ENCODE measurements around the gene ACOXL.

The ACOXL gene

GRCh38 chr2:111011218-111011617 is 278.8 kb downstream of the ACOXL start:
- no peak for DNase-seq (ENCODE audit: low spot score)

- DNase-seq (ENCODE audit: low spot score), result no peak
Observed at GRCh38 chr2:111015283-111015995, 283.1 kb downstream of the ACOXL start.

GRCh38 chr2:111017034-111017622 is 284.8 kb downstream of the ACOXL start:
- DNase-seq (ENCODE audit: low spot score), result no peak

GRCh38 chr2:111017909-111018308 is 285.5 kb downstream of the ACOXL start:
- no peak for DNase-seq (ENCODE audit: low spot score)

- DNase-seq (ENCODE audit: low spot score), result no peak
Observed at GRCh38 chr2:111019381-111019780, 287.0 kb downstream of the ACOXL start.

- no peak for DNase-seq (ENCODE audit: low spot score)
Observed at GRCh38 chr2:111022633-111023032, 290.3 kb downstream of the ACOXL start.

- no peak for DNase-seq (ENCODE audit: low spot score)
Observed at GRCh38 chr2:111024496-111024895, 292.1 kb downstream of the ACOXL start.

GRCh38 chr2:111025288-111025687 is 292.9 kb downstream of the ACOXL start:
- DNase-seq (ENCODE audit: low spot score), result no peak

- peak; percentile 9 for DNase-seq (ENCODE audit: low spot score)
Observed at GRCh38 chr2:111028720-111029119, 296.3 kb downstream of the ACOXL start.

GRCh38 chr2:111029181-111029927 is 297.0 kb downstream of the ACOXL start:
- DNase-seq (ENCODE audit: low spot score), result no peak

GRCh38 chr2:111030260-111030891 is 298.0 kb downstream of the ACOXL start:
- DNase-seq (ENCODE audit: low spot score), result no peak

- no peak for DNase-seq (ENCODE audit: low spot score)
Observed at GRCh38 chr2:111030945-111031344, 298.6 kb downstream of the ACOXL start.

GRCh38 chr2:111031546-111032478 is 299.4 kb downstream of the ACOXL start:
- no peak for DNase-seq (ENCODE audit: low spot score)

GRCh38 chr2:111032721-111033429 is 300.5 kb downstream of the ACOXL start:
- DNase-seq (ENCODE audit: low spot score), result peak; percentile 22

- DNase-seq (ENCODE audit: low spot score), result no peak
Observed at GRCh38 chr2:111034146-111034545, 301.8 kb downstream of the ACOXL start.

GRCh38 chr2:111034606-111035005 is 302.2 kb downstream of the ACOXL start:
- DNase-seq (ENCODE audit: low spot score), result no peak

GRCh38 chr2:111035830-111036441 is 303.6 kb downstream of the ACOXL start:
- DNase-seq (ENCODE audit: low spot score), result no peak

- peak; percentile 12 for DNase-seq (ENCODE audit: low spot score)
Observed at GRCh38 chr2:111037128-111037527, 304.8 kb downstream of the ACOXL start.

GRCh38 chr2:111039628-111040383 is 307.4 kb downstream of the ACOXL start:
- DNase-seq (ENCODE audit: low spot score), result no peak

All from RKO (cell line).